Hepatocyte (in vitro differentiated cells): Measurements from ENCODE around the gene GOLGA3.

ENCODE experiments used
- EZH2 ChIP-seq: fragments of 200-600 bp; sonication (generic); IDR thresholded peaks from 2 replicates; pipeline ENCODE4 v1.6.1; 2016; ENCODE audit warnings: antibody characterized with exemption, mild to moderate bottlenecking, borderline replicate concordance
- EZH2phosphoT487 ChIP-seq: fragments of 200-600 bp; sonication (generic); IDR thresholded peaks from one replicate; pipeline ENCODE4 v1.6.1; 2018; ENCODE audit warnings: antibody characterized with exemption, mild to moderate bottlenecking, low read depth, moderate library complexity; ENCODE audit not compliant: unreplicated experiment, severe bottlenecking
- TF ChIP-seq, protein P1 (sequence below): fragments of 200-600 bp; sonication (generic); IDR thresholded peaks from 2 replicates; pipeline ENCODE4 v1.5.1; 2016; ENCODE audit warnings: antibody characterized with exemption, mild to moderate bottlenecking; ENCODE audit not compliant: poor library complexity

GRCh38 chr12:132851465-132851864 lies 22.8 kb upstream of the GOLGA3 start:
- TF ChIP-seq, protein P1, sequence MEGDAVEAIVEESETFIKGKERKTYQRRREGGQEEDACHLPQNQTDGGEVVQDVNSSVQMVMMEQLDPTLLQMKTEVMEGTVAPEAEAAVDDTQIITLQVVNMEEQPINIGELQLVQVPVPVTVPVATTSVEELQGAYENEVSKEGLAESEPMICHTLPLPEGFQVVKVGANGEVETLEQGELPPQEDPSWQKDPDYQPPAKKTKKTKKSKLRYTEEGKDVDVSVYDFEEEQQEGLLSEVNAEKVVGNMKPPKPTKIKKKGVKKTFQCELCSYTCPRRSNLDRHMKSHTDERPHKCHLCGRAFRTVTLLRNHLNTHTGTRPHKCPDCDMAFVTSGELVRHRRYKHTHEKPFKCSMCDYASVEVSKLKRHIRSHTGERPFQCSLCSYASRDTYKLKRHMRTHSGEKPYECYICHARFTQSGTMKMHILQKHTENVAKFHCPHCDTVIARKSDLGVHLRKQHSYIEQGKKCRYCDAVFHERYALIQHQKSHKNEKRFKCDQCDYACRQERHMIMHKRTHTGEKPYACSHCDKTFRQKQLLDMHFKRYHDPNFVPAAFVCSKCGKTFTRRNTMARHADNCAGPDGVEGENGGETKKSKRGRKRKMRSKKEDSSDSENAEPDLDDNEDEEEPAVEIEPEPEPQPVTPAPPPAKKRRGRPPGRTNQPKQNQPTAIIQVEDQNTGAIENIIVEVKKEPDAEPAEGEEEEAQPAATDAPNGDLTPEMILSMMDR, result no peak
- TF ChIP-seq EZH2 (no peak), EZH2phosphoT487 (no peak)
